ENCODE measurements around the gene PCSK6.

DNA sequence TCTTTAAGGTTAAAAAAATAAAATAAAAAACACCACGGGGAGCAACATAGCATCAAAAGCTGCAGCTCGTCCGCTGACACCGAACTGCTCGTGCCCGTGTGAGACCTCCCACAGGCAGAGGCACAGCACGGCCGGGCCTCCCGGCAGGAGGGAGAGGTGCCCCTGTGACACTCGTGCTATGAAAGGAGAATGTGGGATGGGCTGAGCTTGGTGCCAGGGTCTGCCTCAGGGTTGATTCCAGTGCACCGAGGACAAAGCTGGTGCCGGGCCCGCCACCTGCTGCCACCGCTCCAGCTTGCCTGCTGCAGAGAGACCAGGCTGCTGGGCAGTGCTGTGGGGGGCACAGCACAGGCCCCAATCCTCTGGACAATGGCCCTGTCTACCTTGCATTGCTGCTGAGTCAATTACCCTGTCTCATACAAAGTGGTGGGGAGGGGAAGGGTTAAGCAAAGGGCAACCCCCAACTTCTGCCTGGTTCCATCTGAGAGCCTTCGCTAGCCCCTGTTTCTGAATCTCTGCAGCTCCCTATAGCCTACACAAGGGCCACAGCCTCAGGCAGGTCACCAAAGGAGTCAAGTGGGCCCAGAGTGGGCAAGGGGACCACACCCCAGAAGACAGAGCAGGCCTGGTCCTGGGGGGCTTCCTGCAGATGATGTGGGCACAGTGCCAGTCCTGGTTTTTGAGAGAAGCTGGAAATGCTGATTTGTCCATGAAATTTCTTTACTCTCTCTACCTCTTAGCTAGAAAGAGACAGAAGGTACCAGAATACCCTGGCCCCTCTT is 120.5 kb downstream of the PCSK6 start:
- TF ChIP-seq POLR2A (IDR thresholded peaks at IDR 0.05), result no peak
- TF ChIP-seq, protein P1, sequence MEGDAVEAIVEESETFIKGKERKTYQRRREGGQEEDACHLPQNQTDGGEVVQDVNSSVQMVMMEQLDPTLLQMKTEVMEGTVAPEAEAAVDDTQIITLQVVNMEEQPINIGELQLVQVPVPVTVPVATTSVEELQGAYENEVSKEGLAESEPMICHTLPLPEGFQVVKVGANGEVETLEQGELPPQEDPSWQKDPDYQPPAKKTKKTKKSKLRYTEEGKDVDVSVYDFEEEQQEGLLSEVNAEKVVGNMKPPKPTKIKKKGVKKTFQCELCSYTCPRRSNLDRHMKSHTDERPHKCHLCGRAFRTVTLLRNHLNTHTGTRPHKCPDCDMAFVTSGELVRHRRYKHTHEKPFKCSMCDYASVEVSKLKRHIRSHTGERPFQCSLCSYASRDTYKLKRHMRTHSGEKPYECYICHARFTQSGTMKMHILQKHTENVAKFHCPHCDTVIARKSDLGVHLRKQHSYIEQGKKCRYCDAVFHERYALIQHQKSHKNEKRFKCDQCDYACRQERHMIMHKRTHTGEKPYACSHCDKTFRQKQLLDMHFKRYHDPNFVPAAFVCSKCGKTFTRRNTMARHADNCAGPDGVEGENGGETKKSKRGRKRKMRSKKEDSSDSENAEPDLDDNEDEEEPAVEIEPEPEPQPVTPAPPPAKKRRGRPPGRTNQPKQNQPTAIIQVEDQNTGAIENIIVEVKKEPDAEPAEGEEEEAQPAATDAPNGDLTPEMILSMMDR (IDR thresholded peaks at IDR 0.05), result no peak
